Fibroblast of lung (primary cell): Measurements from ENCODE around the gene UBE2Z. TPM values are rescaled to one million over a fixed set of nuclear protein-coding genes. Genes with fewer than 3 reads are reported as not detected.

Experiments used
- DNase-seq, 2 donors: peaks; one replicate each; pipeline versions ENCODE4 v3.0.0 to v3.0.0-alpha.2; 2010; ENCODE audit warnings: low read depth in 2 of 2
- H2AFZ ChIP-seq: 2 replicates; pipeline ENCODE4 v1.5.1; 2012; ENCODE audit warnings: low read length, control low read depth, inconsistent platforms
- H3K27ac ChIP-seq: 2 replicates; pipeline ENCODE4 v1.5.1; 2011; ENCODE audit warnings: low read length, control low read depth; ENCODE audit not compliant: insufficient read depth
- H3K27me3 ChIP-seq: 2 replicates; pipeline ENCODE4 v1.5.1; 2011; ENCODE audit warnings: mild to moderate bottlenecking, low read length; ENCODE audit not compliant: control insufficient read depth, insufficient read depth
- H3K36me3 ChIP-seq: 2 replicates; pipeline ENCODE4 v1.5.1; 2011; ENCODE audit warnings: low read length; ENCODE audit not compliant: control insufficient read depth, insufficient read depth
- H3K4me1 ChIP-seq: 2 replicates; pipeline ENCODE4 v1.5.1; 2011; ENCODE audit warnings: low read length; ENCODE audit not compliant: control insufficient read depth, insufficient read depth; ENCODE audit errors: extremely low read depth
- H3K4me2 ChIP-seq: 2 replicates; pipeline ENCODE4 v1.5.1; 2011; ENCODE audit warnings: low read length, control low read depth; ENCODE audit not compliant: insufficient read depth; ENCODE audit errors: extremely low read depth
- H3K4me3 ChIP-seq, 4 experiments: fragments of 200-600 bp in 1 of 4; sonication (generic) in 1 of 4; replicated peaks in 1 of 4; 2 replicates each; pipeline ENCODE4 v1.5.1; 2011 to 2016; ENCODE audit warnings: low read length in 4 of 4, low read depth in 3 of 4, mild to moderate bottlenecking in 3 of 4, control low read depth in 2 of 4, inconsistent platforms in 1 of 4, mixed read lengths in 1 of 4; ENCODE audit not compliant: insufficient read depth in 1 of 4; ENCODE audit errors: control extremely low read depth in 1 of 4
- H3K79me2 ChIP-seq: 2 replicates; pipeline ENCODE4 v1.5.1; 2012; ENCODE audit warnings: mild to moderate bottlenecking, low read length, inconsistent platforms; ENCODE audit not compliant: control insufficient read depth, insufficient read depth
- H3K9ac ChIP-seq: 2 replicates; pipeline ENCODE4 v1.5.1; 2011; ENCODE audit warnings: mild to moderate bottlenecking, low read length, control low read depth; ENCODE audit not compliant: insufficient read depth
- H3K9me3 ChIP-seq: 2 replicates; pipeline ENCODE4 v1.5.1; 2012; ENCODE audit warnings: low read depth, low read length; ENCODE audit not compliant: control insufficient read depth, insufficient read depth
- H4K20me1 ChIP-seq: 2 replicates; pipeline ENCODE4 v1.5.1; 2011; ENCODE audit warnings: low read length; ENCODE audit not compliant: control insufficient read depth, insufficient read depth; ENCODE audit errors: extremely low read depth
- EZH2 ChIP-seq: IDR thresholded peaks from 2 replicates; pipeline ENCODE4 v1.5.1; 2012; ENCODE audit warnings: low read length, control low read depth, mild to moderate bottlenecking; ENCODE audit errors: missing control alignments
- polyA plus RNA-seq, 2 donors: library from polyadenylated mRNA; depleted of rRNA in 1 of 2; stranded (reverse) in 1 of 2; unstranded in 1 of 2; fragments of >200 nt; gene quantifications; 2 replicates each; pipeline ENCODE4 v1.2.1, GENCODE V29; 2011 to 2012; ENCODE audit warnings: missing spikeins in 1 of 2
- total RNA-seq: library from RNA; depleted of rRNA; stranded (reverse); fragments of >200 nt; gene quantifications from 2 replicates; pipeline ENCODE4 v1.2.1, GENCODE V29; 2014
- TF ChIP-seq, protein P1 (sequence below), 2 donors: IDR thresholded peaks in 1 of 2; conservative IDR thresholded peaks in 1 of 2; 1 replicate in 1 of 2; 2 replicates in 1 of 2; pipeline ENCODE4 v1.5.1; 2011 to 2012; ENCODE audit warnings: low read length in 2 of 2, control low read depth in 1 of 2, inconsistent platforms in 1 of 2, low read depth in 1 of 2, mild to moderate bottlenecking in 1 of 2

UBE2Z gene
- total and polyA plus RNA-seq, 2 donors (not counting 1 experiment from before 2014, with no cell fraction given) = 55.2 to 141 TPM

DNA sequence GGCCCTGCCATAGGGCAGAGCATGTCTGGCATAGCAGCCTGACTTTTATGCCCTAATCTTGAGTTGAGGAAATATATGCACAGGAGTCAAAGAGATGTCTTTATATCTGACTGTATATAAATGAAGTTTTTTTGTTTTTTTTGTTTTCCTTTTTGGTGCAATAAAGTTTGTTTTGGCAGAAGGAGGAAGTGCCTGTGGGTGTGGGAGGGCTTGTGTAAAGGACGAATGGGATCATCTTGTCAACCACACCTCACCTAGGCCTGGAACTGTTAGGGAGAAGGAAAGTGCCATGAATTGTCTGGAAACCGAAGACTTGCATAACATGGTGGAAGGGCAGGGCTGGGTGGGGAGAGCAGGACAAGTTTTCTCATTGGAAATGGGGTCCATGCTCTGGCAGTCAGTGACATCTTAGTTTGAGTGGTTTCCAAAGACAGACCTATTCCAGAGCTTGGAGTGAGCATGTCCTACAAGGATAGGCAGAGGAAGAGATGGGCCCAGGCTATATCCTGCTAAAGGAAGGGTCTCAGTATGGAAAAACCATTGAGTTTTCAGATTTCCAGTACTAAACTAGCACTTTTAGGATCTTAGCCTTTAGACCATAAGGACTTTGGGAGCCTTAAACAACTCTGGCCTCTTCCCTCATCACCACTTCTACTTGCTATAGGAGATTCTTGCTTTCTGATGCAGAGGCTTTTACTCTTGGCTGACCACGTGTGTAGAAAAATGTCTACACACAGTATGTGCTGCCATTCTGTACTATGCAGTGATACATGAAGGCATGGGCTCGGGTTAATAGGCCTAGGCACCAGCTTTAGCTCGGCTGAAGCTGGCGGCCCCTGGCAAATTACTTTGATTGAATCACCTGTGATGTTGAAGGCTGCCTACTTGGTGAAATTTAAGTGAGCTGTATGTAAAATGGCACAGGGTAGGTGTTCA, 20.9 kb downstream of the UBE2Z start:
- H3K36me3 ChIP-seq = peaks cover 29% of the 10 kb centered on the region
- no peak overlapping the region for H3K27ac ChIP-seq
- no peak overlapping the region for H3K4me3 ChIP-seq
- H3K4me2 ChIP-seq = no peak overlapping the region
- H3K4me1 ChIP-seq = no peaks in the 10 kb centered on the region
- TF ChIP-seq, protein P1, sequence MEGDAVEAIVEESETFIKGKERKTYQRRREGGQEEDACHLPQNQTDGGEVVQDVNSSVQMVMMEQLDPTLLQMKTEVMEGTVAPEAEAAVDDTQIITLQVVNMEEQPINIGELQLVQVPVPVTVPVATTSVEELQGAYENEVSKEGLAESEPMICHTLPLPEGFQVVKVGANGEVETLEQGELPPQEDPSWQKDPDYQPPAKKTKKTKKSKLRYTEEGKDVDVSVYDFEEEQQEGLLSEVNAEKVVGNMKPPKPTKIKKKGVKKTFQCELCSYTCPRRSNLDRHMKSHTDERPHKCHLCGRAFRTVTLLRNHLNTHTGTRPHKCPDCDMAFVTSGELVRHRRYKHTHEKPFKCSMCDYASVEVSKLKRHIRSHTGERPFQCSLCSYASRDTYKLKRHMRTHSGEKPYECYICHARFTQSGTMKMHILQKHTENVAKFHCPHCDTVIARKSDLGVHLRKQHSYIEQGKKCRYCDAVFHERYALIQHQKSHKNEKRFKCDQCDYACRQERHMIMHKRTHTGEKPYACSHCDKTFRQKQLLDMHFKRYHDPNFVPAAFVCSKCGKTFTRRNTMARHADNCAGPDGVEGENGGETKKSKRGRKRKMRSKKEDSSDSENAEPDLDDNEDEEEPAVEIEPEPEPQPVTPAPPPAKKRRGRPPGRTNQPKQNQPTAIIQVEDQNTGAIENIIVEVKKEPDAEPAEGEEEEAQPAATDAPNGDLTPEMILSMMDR (conservative IDR thresholded peaks at IDR 0.05 in 1 of 2, IDR thresholded peaks at IDR 0.05 in 1 of 2; ENCODE audit: low read depth in 1 of 2, low read length in 2 of 2) = no peak
- TF ChIP-seq EZH2 = no peak
- no peak overlapping the region for H2AFZ ChIP-seq
- no peaks in the 10 kb centered on the region for H3K9me3 ChIP-seq
- H3K9ac ChIP-seq = no peak overlapping the region
- H3K27me3 ChIP-seq = no peaks in the 10 kb centered on the region
- no peaks in the 10 kb centered on the region for H3K79me2 ChIP-seq
- no peaks in the 10 kb centered on the region for H4K20me1 ChIP-seq
- peak in 1 of 2 donors; percentile 23 for DNase-seq

GRCh38 chr17:48929812-48930165, 21.6 kb downstream of the UBE2Z start:
- no peak for TF ChIP-seq EZH2
- TF ChIP-seq, protein P1 (conservative IDR thresholded peaks at IDR 0.05 in 1 of 2, IDR thresholded peaks at IDR 0.05 in 1 of 2; ENCODE audit: low read depth in 1 of 2, low read length in 2 of 2) = no peak
- no peak overlapping the region for H3K9ac ChIP-seq
- no peak for DNase-seq
- no peaks in the 10 kb centered on the region for H4K20me1 ChIP-seq
- H3K36me3 ChIP-seq = peaks cover 29% of the 10 kb centered on the region
- no peak overlapping the region for H3K27ac ChIP-seq
- H3K9me3 ChIP-seq = no peaks in the 10 kb centered on the region
- no peaks in the 10 kb centered on the region for H3K4me1 ChIP-seq
- H3K4me2 ChIP-seq = no peak overlapping the region
- H2AFZ ChIP-seq = no peak overlapping the region
- H3K4me3 ChIP-seq = no peak overlapping the region
- H3K79me2 ChIP-seq = no peaks in the 10 kb centered on the region
- H3K27me3 ChIP-seq = no peaks in the 10 kb centered on the region

- Histone ChIP-seq H3K79me2 (no peaks in the 10 kb centered on the region), H3K9ac (no peak overlapping the region), H3K4me2 (no peak overlapping the region), H3K9me3 (no peaks in the 10 kb centered on the region), H3K4me1 (no peaks in the 10 kb centered on the region), H3K36me3 (peaks cover 26% of the 10 kb centered on the region), H2AFZ (no peak overlapping the region), H4K20me1 (no peaks in the 10 kb centered on the region), H3K27me3 (no peaks in the 10 kb centered on the region), H3K4me3 (no peak overlapping the region), H3K27ac (no peak overlapping the region)
- no peak for DNase-seq
- TF ChIP-seq, protein P1 (conservative IDR thresholded peaks at IDR 0.05 in 1 of 2, IDR thresholded peaks at IDR 0.05 in 1 of 2; ENCODE audit: low read depth in 1 of 2, low read length in 2 of 2) = no peak
- no peak for TF ChIP-seq EZH2
Measured at GRCh38 chr17:48930435-48930873, 22.2 kb downstream of the UBE2Z start.
